Activated naive CD4-positive, alpha-beta T cell treated with anti-CD3 and anti-CD28 coated beads, Interleukin-2, amount 50 U/mL, for 16 hours (primary cell): Measurements from ENCODE around the gene EPHB2.
"Not testable (repeated sequence)": the region's sequence is repeated elsewhere in the genome, so short reads cannot be mapped to it uniquely, and the experiment has no call there.

Experiments used
- DNase-seq: peaks from one replicate; pipeline ENCODE4 v3.0.0-alpha.2; 2020

Gene EPHB2

GRCh38 chr1:22710701-22711049 is at the start of gene EPHB2:
Gene EPHB2, plus strand, starts transcription at chr1:22710839. Its CDS starts 144 bp downstream, at chr1:22710983.
- peak; percentile 45 for DNase-seq

GRCh38 chr1:22661880-22662279 is 48.8 kb upstream of the EPHB2 start:
- DNase-seq, result no peak

GRCh38 chr1:22662318-22662717 is 48.3 kb upstream of the EPHB2 start:
- DNase-seq, result no peak

- no peak for DNase-seq
These were observed 47.6 kb upstream of the EPHB2 start for GRCh38 chr1:22662986-22663408.

- DNase-seq, result no peak
These were observed 44.9 kb upstream of the EPHB2 start for GRCh38 chr1:22665752-22666151.

GRCh38 chr1:22666412-22666811 is 44.2 kb upstream of the EPHB2 start:
- DNase-seq, result no peak

GRCh38 chr1:22668840-22669239 is 41.8 kb upstream of the EPHB2 start:
- DNase-seq, result not testable (repeated sequence)

GRCh38 chr1:22670352-22670975 is 40.2 kb upstream of the EPHB2 start:
- no peak for DNase-seq

- no peak for DNase-seq
These were observed 38.6 kb upstream of the EPHB2 start for GRCh38 chr1:22671999-22672398.

GRCh38 chr1:22673486-22674409 is 36.9 kb upstream of the EPHB2 start:
- DNase-seq, result no peak

- DNase-seq, result no peak
These were observed 36.3 kb upstream of the EPHB2 start for GRCh38 chr1:22674410-22674749.

GRCh38 chr1:22676151-22676550 is 34.5 kb upstream of the EPHB2 start:
- DNase-seq, result not testable (repeated sequence)

GRCh38 chr1:22676916-22677583 is 33.6 kb upstream of the EPHB2 start:
- DNase-seq, result no peak

- DNase-seq, result no peak
These were observed 32.4 kb upstream of the EPHB2 start for GRCh38 chr1:22677931-22678896.

- DNase-seq, result no peak
These were observed 29.9 kb upstream of the EPHB2 start for GRCh38 chr1:22680726-22681125.

GRCh38 chr1:22681556-22682276 is 28.9 kb upstream of the EPHB2 start:
- DNase-seq, result no peak

- no peak for DNase-seq
These were observed 27.1 kb upstream of the EPHB2 start for GRCh38 chr1:22683547-22683946.

- no peak for DNase-seq
These were observed 25.0 kb upstream of the EPHB2 start for GRCh38 chr1:22685591-22686059.

- no peak for DNase-seq
These were observed 23.4 kb upstream of the EPHB2 start for GRCh38 chr1:22687191-22687590.

- DNase-seq, result no peak
These were observed 22.2 kb upstream of the EPHB2 start for GRCh38 chr1:22688466-22688865.

- no peak for DNase-seq
These were observed 21.1 kb upstream of the EPHB2 start for GRCh38 chr1:22689505-22689904.
